Measurements from ENCODE around the gene SERINC5. TPM values are rescaled to one million over a fixed set of nuclear protein-coding genes. Genes with fewer than 3 reads are reported as not detected.
A peak's percentile ranks its signal among the peaks of the same experiment; 100 is the strongest.

Gene SERINC5
- total RNA-seq, 2 experiments from 2014 or later: 32.4 to 33.1 TPM

DNA sequence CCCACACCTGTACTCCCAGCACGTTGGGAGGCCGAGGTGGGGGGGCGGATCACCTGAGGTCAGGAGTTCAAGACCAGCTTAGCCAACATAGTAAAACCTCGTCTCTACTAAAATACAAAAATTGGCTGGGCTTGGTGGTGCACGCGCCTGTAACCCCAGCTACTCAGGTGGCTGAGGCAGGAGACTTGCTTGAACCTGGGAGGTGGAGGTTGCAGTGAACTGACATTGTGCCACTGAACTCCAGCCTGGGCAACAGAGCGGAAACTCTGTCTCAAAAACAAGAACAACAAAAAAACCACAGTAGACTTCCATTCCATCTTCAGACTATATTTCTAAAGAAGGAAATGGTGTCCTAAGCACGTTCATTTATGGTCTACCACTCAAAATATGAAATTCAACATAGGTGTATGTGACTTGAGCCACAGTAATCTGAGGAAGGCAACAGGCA is 14.2 kb upstream of the SERINC5 start:
- peaks cover 32% of the 10 kb centered on the region for H3K4me1 Mint-ChIP-seq (ENCODE audit: low read depth)

DNA sequence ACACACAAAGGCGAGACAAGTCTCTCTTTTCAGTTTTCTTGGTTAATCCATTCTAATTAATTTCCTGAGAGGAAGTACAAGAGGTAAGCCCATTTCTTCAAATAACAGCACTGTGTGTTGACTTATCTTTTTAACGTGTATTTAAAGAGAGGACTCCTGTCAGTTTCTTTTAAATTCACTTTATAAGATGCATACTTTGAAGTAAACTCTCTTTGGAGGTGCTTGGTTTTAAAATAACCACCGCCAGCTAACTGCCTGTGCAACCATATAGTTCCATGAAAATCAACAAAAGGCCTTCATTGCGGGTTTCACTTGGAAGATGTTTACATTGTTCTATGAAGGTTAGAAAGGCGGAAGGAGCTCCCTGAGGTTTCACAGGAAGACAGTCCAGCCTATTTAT is 13.1 kb upstream of the SERINC5 start:
- no peaks in the 10 kb centered on the region for H3K9me3 Mint-ChIP-seq
- no peaks in the 10 kb centered on the region for H3K27me3 Mint-ChIP-seq
- ChIA-PET CTCF (interaction anchor here (0.7 to 15.7 kb wide), 5 partner anchors 12 to 184 kb away, joined by 3 to 104 read pairs (median 3); no protein-coding TSS in a partner anchor), POLR2A (interaction anchor here (1.8 to 2.8 kb wide), 2 partner anchors 11 to 13 kb away, joined by 7 to 13 read pairs; partner anchors contain the start of gene SERINC5)
- TF ChIP-seq, protein P1, sequence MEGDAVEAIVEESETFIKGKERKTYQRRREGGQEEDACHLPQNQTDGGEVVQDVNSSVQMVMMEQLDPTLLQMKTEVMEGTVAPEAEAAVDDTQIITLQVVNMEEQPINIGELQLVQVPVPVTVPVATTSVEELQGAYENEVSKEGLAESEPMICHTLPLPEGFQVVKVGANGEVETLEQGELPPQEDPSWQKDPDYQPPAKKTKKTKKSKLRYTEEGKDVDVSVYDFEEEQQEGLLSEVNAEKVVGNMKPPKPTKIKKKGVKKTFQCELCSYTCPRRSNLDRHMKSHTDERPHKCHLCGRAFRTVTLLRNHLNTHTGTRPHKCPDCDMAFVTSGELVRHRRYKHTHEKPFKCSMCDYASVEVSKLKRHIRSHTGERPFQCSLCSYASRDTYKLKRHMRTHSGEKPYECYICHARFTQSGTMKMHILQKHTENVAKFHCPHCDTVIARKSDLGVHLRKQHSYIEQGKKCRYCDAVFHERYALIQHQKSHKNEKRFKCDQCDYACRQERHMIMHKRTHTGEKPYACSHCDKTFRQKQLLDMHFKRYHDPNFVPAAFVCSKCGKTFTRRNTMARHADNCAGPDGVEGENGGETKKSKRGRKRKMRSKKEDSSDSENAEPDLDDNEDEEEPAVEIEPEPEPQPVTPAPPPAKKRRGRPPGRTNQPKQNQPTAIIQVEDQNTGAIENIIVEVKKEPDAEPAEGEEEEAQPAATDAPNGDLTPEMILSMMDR (IDR thresholded peaks at IDR 0.05): no peak
- H3K4me3 Mint-ChIP-seq: peak overlapping the region; percentile 51
- peaks cover 37% of the 10 kb centered on the region for H3K4me1 Mint-ChIP-seq (ENCODE audit: low read depth)
- ATAC-seq (no peak), DNase-seq (no peak)
- no peaks in the 10 kb centered on the region for H3K36me3 Mint-ChIP-seq (ENCODE audit: low read depth)
- intact Hi-C loops (cut with micrococcal nuclease): no loop called here
- peak overlapping the region; percentile 94 for H3K27ac Mint-ChIP-seq

More for the DNA sequence above, 14.2 kb upstream of the SERINC5 start:
- ChIA-PET POLR2A (interaction anchor here (0.7 to 2.8 kb wide), 3 partner anchors 13 to 76 kb away, joined by 3 to 13 read pairs (median 4); partner anchors contain the start of gene SERINC5), CTCF (interaction anchor here (0.8 to 15.7 kb wide), 6 partner anchors 8 to 187 kb away, joined by 3 to 104 read pairs (median 4); no protein-coding TSS in a partner anchor)
- intact Hi-C loops (cut with micrococcal nuclease): no loop called here
- TF ChIP-seq, protein P1 (IDR thresholded peaks at IDR 0.05): no peak
- ATAC-seq (peak; percentile 67), DNase-seq (peak; percentile 43)
- H3K36me3 Mint-ChIP-seq (ENCODE audit: low read depth): no peaks in the 10 kb centered on the region
- peak overlapping the region; percentile 21 for H3K4me3 Mint-ChIP-seq
- peak overlapping the region; percentile 94 for H3K27ac Mint-ChIP-seq
- no peaks in the 10 kb centered on the region for H3K9me3 Mint-ChIP-seq
- no peaks in the 10 kb centered on the region for H3K27me3 Mint-ChIP-seq

- no peaks in the 10 kb centered on the region for H3K27me3 Mint-ChIP-seq
- POLR2A ChIA-PET: interaction anchor here (0.6 to 1.9 kb wide), 4 partner anchors 10 to 137 kb away, joined by 3 to 16 read pairs (median 4); partner anchors contain the start of gene SERINC5
- intact Hi-C loops (cut with micrococcal nuclease): no loop called here
- no peak overlapping the region for H3K4me3 Mint-ChIP-seq
- DNase-seq: no peak
- H3K4me1 Mint-ChIP-seq (ENCODE audit: low read depth): peaks cover 34% of the 10 kb centered on the region
- H3K27ac Mint-ChIP-seq: no peak overlapping the region
- no peaks in the 10 kb centered on the region for H3K36me3 Mint-ChIP-seq (ENCODE audit: low read depth)
- no peaks in the 10 kb centered on the region for H3K9me3 Mint-ChIP-seq
- CTCF ChIA-PET: interaction anchor here (0.5 to 15.7 kb wide), 5 partner anchors 9 to 302 kb away, joined by 3 to 104 read pairs (median 8); no protein-coding TSS in a partner anchor
- TF ChIP-seq, protein P1 (IDR thresholded peaks at IDR 0.05): no peak
- no peak for ATAC-seq
Measured at GRCh38 chr5:80266566-80266965, 10.7 kb upstream of the SERINC5 start.

- H3K36me3 Mint-ChIP-seq (ENCODE audit: low read depth): peaks cover 20% of the 10 kb centered on the region
- H3K9me3 Mint-ChIP-seq: no peaks in the 10 kb centered on the region
- H3K27ac Mint-ChIP-seq: no peak overlapping the region
- H3K27me3 Mint-ChIP-seq: no peaks in the 10 kb centered on the region
- TF ChIP-seq, protein P1 (IDR thresholded peaks at IDR 0.05): no peak
- no peak overlapping the region for H3K4me3 Mint-ChIP-seq
- intact Hi-C loops (cut with micrococcal nuclease): no loop called here
- DNase-seq: no peak
- ChIA-PET POLR2A (interaction anchor here (0.5 to 1.2 kb wide), 3 partner anchors 48 to 129 kb away, joined by 3 read pairs; no protein-coding TSS in a partner anchor), CTCF (no interaction called here)
- H3K4me1 Mint-ChIP-seq (ENCODE audit: low read depth): peaks cover 15% of the 10 kb centered on the region
- ATAC-seq: no peak
Measured at GRCh38 chr5:80260461-80260860, 4.6 kb upstream of the SERINC5 start.

GRCh38 chr5:80259511-80260203 is 3.8 kb upstream of the SERINC5 start:
- Mint-ChIP-seq H3K27ac (no peak overlapping the region), H3K36me3 (ENCODE audit: low read depth) (peaks cover 24% of the 10 kb centered on the region), H3K4me1 (ENCODE audit: low read depth) (peaks cover 11% of the 10 kb centered on the region), H3K9me3 (no peaks in the 10 kb centered on the region), H3K4me3 (no peak overlapping the region), H3K27me3 (no peaks in the 10 kb centered on the region)
- ATAC-seq (no peak), DNase-seq (no peak)
- TF ChIP-seq, protein P1 (IDR thresholded peaks at IDR 0.05): no peak
- ChIA-PET CTCF (no interaction called here), POLR2A (interaction anchor here (0.5 kb wide), 1 partner anchor 48 kb away, joined by 3 read pairs; no protein-coding TSS in a partner anchor)
- intact Hi-C loops (cut with micrococcal nuclease): no loop called here

Measured in activated CD8-positive, alpha-beta T cell treated with anti-CD3 and anti-CD28 coated beads for 36 hours (primary cell).